Hindlimb muscle (tissue), 1 donor: ENCODE results near the gene CHST11. TPM values are rescaled to one million over a fixed set of nuclear protein-coding genes. Genes with fewer than 3 reads are reported as not detected.
"Not testable (repeated sequence)": the region's sequence is repeated elsewhere in the genome, so short reads cannot be mapped to it uniquely, and the experiment has no call there.

ENCODE experiments used
- DNase-seq: peaks from one replicate; pipeline ENCODE4 v3.0.0-alpha.2; 2013
- polyA plus RNA-seq: library from polyadenylated mRNA; unstranded; fragments of 120-200 nt; gene quantifications from one replicate; pipeline ENCODE4 v1.2.1, GENCODE V29; 2013; ENCODE audit not compliant: insufficient read length

Gene CHST11
- polyA plus RNA-seq, 1 donor = 4.0 TPM

- DNase-seq = not testable (repeated sequence)
Measured at GRCh38 chr12:104743753-104744548, 287.2 kb downstream of the CHST11 start.

- no peak for DNase-seq
Measured at GRCh38 chr12:104746467-104747088, 289.8 kb downstream of the CHST11 start.

- DNase-seq = no peak
Measured at GRCh38 chr12:104747330-104747729, 290.6 kb downstream of the CHST11 start.

- DNase-seq = no peak
Measured at GRCh38 chr12:104747955-104748354, 291.2 kb downstream of the CHST11 start.

GRCh38 chr12:104748356-104748755 lies 291.6 kb downstream of the CHST11 start:
- DNase-seq = no peak

GRCh38 chr12:104748790-104749189 lies 292.0 kb downstream of the CHST11 start:
- no peak for DNase-seq

- DNase-seq = no peak
Measured at GRCh38 chr12:104749545-104749944, 292.8 kb downstream of the CHST11 start.

- no peak for DNase-seq
Measured at GRCh38 chr12:104750061-104750460, 293.3 kb downstream of the CHST11 start.

GRCh38 chr12:104751120-104751519 lies 294.4 kb downstream of the CHST11 start:
- DNase-seq = no peak

GRCh38 chr12:104751594-104751993 lies 294.8 kb downstream of the CHST11 start:
- DNase-seq = no peak

GRCh38 chr12:104752016-104752415 lies 295.3 kb downstream of the CHST11 start:
- no peak for DNase-seq

- no peak for DNase-seq
Measured at GRCh38 chr12:104752881-104753280, 296.1 kb downstream of the CHST11 start.

GRCh38 chr12:104756901-104757300 lies 300.2 kb downstream of the CHST11 start:
- DNase-seq = no peak

- no peak for DNase-seq
Measured at GRCh38 chr12:104758771-104759170, 302.0 kb downstream of the CHST11 start.

- no peak for DNase-seq
Measured at GRCh38 chr12:104761091-104761490, 304.3 kb downstream of the CHST11 start.

GRCh38 chr12:104761611-104762010 lies 304.9 kb downstream of the CHST11 start:
- DNase-seq = no peak

- no peak for DNase-seq
Measured at GRCh38 chr12:104763168-104763805, 306.5 kb downstream of the CHST11 start.

- no peak for DNase-seq
Measured at GRCh38 chr12:104764225-104765091, 307.7 kb downstream of the CHST11 start.

GRCh38 chr12:104767261-104767660 lies 310.5 kb downstream of the CHST11 start:
- no peak for DNase-seq

GRCh38 chr12:104768033-104768432 lies 311.3 kb downstream of the CHST11 start:
- no peak for DNase-seq

GRCh38 chr12:104769144-104769561 lies 312.4 kb downstream of the CHST11 start:
- no peak for DNase-seq

- DNase-seq = no peak
Measured at GRCh38 chr12:104772336-104772735, 315.6 kb downstream of the CHST11 start.
